HepG2 (cell line): ENCODE data around the gene GGA2. TPM values are rescaled to one million over a fixed set of nuclear protein-coding genes. Genes with fewer than 3 reads are reported as not detected.

Source experiments
- ATAC-seq: fragments of 200-7000 bp; cut with Tn5 transposase; 3 replicates; pipeline ENCODE4 v1.9.1; 2020; ENCODE audit warnings: mild to moderate bottlenecking, moderate library complexity
- BruUV-seq: library from RNA; stranded (reverse); fragments of 400-500 nt; replicated peaks from 2 replicates; lab custom pipeline; 2021; lab: Mats Ljungman, UMichigan
- CTCF ChIA-PET: fragments of 300-600 bp; formaldehyde crosslinking; extraction: SDS; loops from one replicate; lab custom pipeline; 2021; ENCODE audit warnings: low total read pairs, inconsistent platforms, low intra/inter-chr PET ratio; lab: Yijun Ruan, JAX
- POLR2A ChIA-PET: fragments of 350-600 bp; sonication (Branson Sonifier 250); formaldehyde crosslinking; loops from one replicate; lab custom pipeline; 2020; ENCODE audit warnings: antibody characterized with exemption, inconsistent platforms; lab: Yijun Ruan, JAX
- DNase-seq: peaks from one replicate; pipeline ENCODE4 v3.0.0-alpha.2; 2015; ENCODE audit warnings: low spot score
- FAIRE-seq: peaks from 3 replicates; lab custom pipeline; 2011; peaks lifted over from hg19 to GRCh38; lab: Jason Lieb, UNC
- H2AFZ ChIP-seq: one replicate; pipeline ENCODE4 v1.6.1; 2011; ENCODE audit warnings: low read length, inconsistent platforms
- H3K27ac ChIP-seq: fragments of 300-600 bp; 3 replicates; pipeline ENCODE4 v1.8.0; 2011; ENCODE audit warnings: mixed run types, mild to moderate bottlenecking, mixed read lengths, low read length, inconsistent platforms; ENCODE audit not compliant: insufficient read depth; ENCODE audit errors: extremely low read length
- H3K27me3 ChIP-seq, 2 experiments: fragments of 200-600 bp in 1 of 2; 2 replicates in 1 of 2; 3 replicates in 1 of 2; pipeline versions ENCODE4 v1.6.0 to v1.8.0; 2011; ENCODE audit warnings: low read length in 2 of 2, mild to moderate bottlenecking in 2 of 2, moderate library complexity in 2 of 2, inconsistent platforms in 1 of 2; ENCODE audit not compliant: insufficient read depth in 2 of 2, control insufficient read depth in 1 of 2
- H3K36me3 ChIP-seq, 2 experiments: fragments of 200-600 bp in 1 of 2; replicated peaks in 1 of 2; 2 replicates in 1 of 2; 3 replicates in 1 of 2; pipeline versions ENCODE4 v1.5.1 to v1.8.0; 2011; ENCODE audit warnings: low read length in 2 of 2, inconsistent platforms in 1 of 2; ENCODE audit not compliant: insufficient read depth in 2 of 2, control insufficient read depth in 1 of 2
- H3K4me1 ChIP-seq: 2 replicates; pipeline ENCODE4 v1.5.1; 2012; ENCODE audit warnings: low read length, inconsistent platforms; ENCODE audit not compliant: insufficient read depth
- H3K4me2 ChIP-seq: 2 replicates; pipeline ENCODE4 v1.6.0; 2011; ENCODE audit warnings: low read depth, low read length, inconsistent platforms
- H3K4me3 ChIP-seq, 3 experiments: fragments of 200-600 bp in 1 of 3; sonication (generic), shearing (Covaris generic) in 1 of 3; replicated peaks in 1 of 3; 2 replicates each; pipeline ENCODE4 v1.5.1; 2011 to 2016; ENCODE audit warnings: low read length in 3 of 3, inconsistent platforms in 2 of 3, low read depth in 2 of 3, mild to moderate bottlenecking in 2 of 3, control low read depth in 1 of 3, mixed read lengths in 1 of 3; ENCODE audit not compliant: insufficient read depth in 1 of 3
- H3K79me2 ChIP-seq: one replicate; pipeline ENCODE4 v1.6.1; 2011; ENCODE audit warnings: low read length, inconsistent platforms; ENCODE audit not compliant: insufficient read depth
- H3K9ac ChIP-seq: 2 replicates; pipeline ENCODE4 v1.6.0; 2011; ENCODE audit warnings: mild to moderate bottlenecking, low read depth, low read length, inconsistent platforms; ENCODE audit not compliant: insufficient read depth
- H3K9me3 ChIP-seq: 2 replicates; pipeline ENCODE4 v1.5.1; 2012; ENCODE audit warnings: mild to moderate bottlenecking, low read length
- H4K20me1 ChIP-seq: 2 replicates; pipeline ENCODE4 v1.6.0; 2011; ENCODE audit warnings: inconsistent platforms, mild to moderate bottlenecking, low read length, moderate library complexity; ENCODE audit not compliant: insufficient read depth
- ATF1 ChIP-seq: IDR thresholded peaks from 2 replicates; pipeline ENCODE4 v1.6.1; 2016; ENCODE audit warnings: mild to moderate bottlenecking, control low read depth
- FOXO1 ChIP-seq: sonication (generic); formaldehyde crosslinking; IDR thresholded peaks from 2 replicates; pipeline ENCODE4 v1.4.0; 2020; ENCODE audit warnings: missing genetic modification reagents
- GTF2F1 ChIP-seq: fragments of 150-350 bp; IDR thresholded peaks from 2 replicates; pipeline ENCODE4 v1.6.1; 2014; ENCODE audit warnings: low read length
- HOXA3 ChIP-seq: sonication (generic); formaldehyde crosslinking; IDR thresholded peaks from 2 replicates; pipeline ENCODE4 v1.5.0; 2020; ENCODE audit warnings: missing genetic modification reagents
- KLF12 ChIP-seq: sonication (generic); formaldehyde crosslinking; IDR thresholded peaks from 2 replicates; pipeline ENCODE4 v1.4.0; 2020; ENCODE audit warnings: missing genetic modification reagents, borderline replicate concordance
- MEIS2 ChIP-seq: sonication (generic); formaldehyde crosslinking; IDR thresholded peaks from 2 replicates; pipeline ENCODE4 v1.9.0; 2021; ENCODE audit warnings: mild to moderate bottlenecking, missing genetic modification reagents
- NR2F1 ChIP-seq, 2 experiments: fragments of 450-650 bp in 1 of 2; formaldehyde crosslinking in 1 of 2; IDR thresholded peaks; 2 replicates each; pipeline versions ENCODE4 v1.5.0 to v1.6.1; 2016 to 2020; ENCODE audit warnings: mild to moderate bottlenecking in 1 of 2, missing compliant biosample characterization in 1 of 2, missing genetic modification reagents in 1 of 2, moderate library complexity in 1 of 2
- NR2F6 ChIP-seq, 2 experiments: IDR thresholded peaks; 2 replicates each; pipeline ENCODE4 v1.6.1; 2016; ENCODE audit warnings: antibody characterized with exemption in 1 of 2, mild to moderate bottlenecking in 1 of 2
- PPARG ChIP-seq: conservative IDR thresholded peaks from 2 replicates; pipeline ENCODE4 v1.6.1; 2016; ENCODE audit warnings: missing biosample characterization, missing genetic modification reagents
- SMC3 ChIP-seq: IDR thresholded peaks from 2 replicates; pipeline ENCODE4 v1.6.1; 2011; ENCODE audit warnings: low read length, improper control_type of control experiment
- STAG1 ChIP-seq: sonication (generic); formaldehyde crosslinking; IDR thresholded peaks from 2 replicates; pipeline ENCODE4 v1.4.0; 2020; ENCODE audit warnings: missing genetic modification reagents
- YEATS4 ChIP-seq: sonication (generic); formaldehyde crosslinking; IDR thresholded peaks from 2 replicates; pipeline ENCODE4 v1.4.0; 2020; ENCODE audit warnings: missing genetic modification reagents, borderline replicate concordance
- ZBTB7B ChIP-seq: sonication (generic); formaldehyde crosslinking; IDR thresholded peaks from 2 replicates; pipeline ENCODE4 v1.4.0; 2020; ENCODE audit warnings: missing genetic modification reagents
- ZFP36 ChIP-seq: fragments of 150-350 bp; IDR thresholded peaks from 2 replicates; pipeline ENCODE4 v1.6.1; 2018; ENCODE audit warnings: borderline replicate concordance, low read length, low read depth; ENCODE audit not compliant: partially characterized antibody
- ZFY ChIP-seq: sonication (generic); formaldehyde crosslinking; IDR thresholded peaks from 2 replicates; pipeline ENCODE4 v1.4.0; 2020; ENCODE audit warnings: missing genetic modification reagents
- ZNF24 ChIP-seq: fragments of 450-650 bp; IDR thresholded peaks from 2 replicates; pipeline ENCODE4 v1.6.1; 2017; ENCODE audit warnings: antibody characterized with exemption, mild to moderate bottlenecking
- ZNF335 ChIP-seq: sonication (generic); formaldehyde crosslinking; IDR thresholded peaks from 2 replicates; pipeline ENCODE4 v1.4.0; 2020; ENCODE audit warnings: missing genetic modification reagents
- ZNF644 ChIP-seq: IDR thresholded peaks from 2 replicates; pipeline ENCODE4 v1.6.1; 2016; ENCODE audit warnings: low read depth
- ZSCAN31 ChIP-seq: sonication (generic); formaldehyde crosslinking; IDR thresholded peaks from 2 replicates; pipeline ENCODE4 v1.5.0; 2020; ENCODE audit warnings: low read depth, mild to moderate bottlenecking, missing genetic modification reagents
- WGBS: methylation state at CpG from one replicate; pipeline ENCODE4 v1.1.6; 2017; ENCODE audit warnings: low lambda C conversion rate; 5-methylcytosine and 5-hydroxymethylcytosine counted together
- in situ Hi-C: cut with HindIII; loops from 2 replicates; pipeline ENCODE4 v1.10.0; 2017; ENCODE audit warnings: low pct_unique_long_range_greater_than_20kb; ENCODE audit not compliant: extremely low pct_ligation_motif_present
- intact Hi-C: fragments of 100-400 bp; cut with micrococcal nuclease; formaldehyde crosslinking; loops from one replicate; pipeline ENCODE4 v1.10.0; 2022; ENCODE audit not compliant: unreplicated experiment
- polyA plus RNA-seq, 8 experiments: library from polyadenylated mRNA; depleted of rRNA in 3 of 8; stranded (reverse) in 7 of 8; unstranded in 1 of 8; fragments of >200 nt; fragmentation: Illumina TruSeq in 4 of 8; extraction: Trizol in 4 of 8; gene quantifications; 2 replicates each; pipeline versions ENCODE4 v1.2.1 to v1.2.3, GENCODE V29; 2011 to 2016; ENCODE audit warnings: low read depth in 4 of 8, missing spikeins in 1 of 8, mixed read lengths in 1 of 8; ENCODE audit not compliant: insufficient read depth in 1 of 8
- total RNA-seq, 5 experiments: library from RNA; depleted of rRNA; stranded (reverse); fragments of >200 nt; fragmentation: Illumina TruSeq; extraction: Trizol; gene quantifications; 2 replicates each; pipeline ENCODE4 v1.2.3, GENCODE V29; 2016; ENCODE audit warnings: low read depth in 1 of 5
- TF ChIP-seq, protein P1 (sequence below): sonication (generic); formaldehyde crosslinking; IDR thresholded peaks from 2 replicates; pipeline ENCODE4 v1.4.0; 2020; ENCODE audit warnings: missing genetic modification reagents, borderline replicate concordance
- TF ChIP-seq, protein P2 (sequence below): IDR thresholded peaks from 2 replicates; pipeline ENCODE4 v1.6.1; 2012; ENCODE audit warnings: low read depth, low read length, improper control_type of control experiment
- TF ChIP-seq, protein P3 (sequence below): IDR thresholded peaks from 2 replicates; pipeline ENCODE4 v1.6.1; 2016; ENCODE audit warnings: missing compliant biosample characterization, missing genetic modification reagents, borderline replicate concordance

The GGA2 gene
- total and polyA plus RNA-seq, 2 of the 13 experiments (the other 11 are each of a cell fraction or from before 2014, with no cell fraction given) = 51.5 to 69.8 TPM

DNA sequence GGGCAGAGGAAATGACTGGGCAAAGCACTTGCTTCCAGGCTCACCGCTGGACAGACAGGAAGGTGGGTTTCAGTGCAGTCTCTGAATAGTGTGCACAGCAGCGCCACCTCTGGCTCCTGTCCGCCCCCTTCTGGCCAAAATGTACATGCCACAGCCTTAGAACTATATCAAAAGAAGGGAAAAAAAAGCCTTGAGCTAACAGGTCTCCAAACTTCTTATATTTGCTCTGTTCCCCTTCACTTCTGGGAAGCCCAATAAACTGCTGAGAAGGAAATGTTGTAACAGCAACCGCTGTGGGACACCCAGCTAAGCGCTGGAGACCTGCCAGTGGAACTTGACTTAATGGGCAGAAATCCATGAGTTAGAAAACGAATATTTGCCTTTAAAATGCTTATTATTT, 74.8 kb downstream of the GGA2 start:
- no peak overlapping the region for H3K4me3 ChIP-seq
- FAIRE-seq = peak; percentile 72
- POLR2A ChIA-PET = no interaction called here
- peak; percentile 98 for ATAC-seq
- peaks cover 15% of the 10 kb centered on the region for H4K20me1 ChIP-seq
- no peaks in the 10 kb centered on the region for H3K27me3 ChIP-seq
- 45% methylated on average over 6 of the region's 6 CpGs for WGBS
- no peak overlapping the region for H3K9ac ChIP-seq
- no peaks in the 10 kb centered on the region for H3K4me1 ChIP-seq
- CTCF ChIA-PET = interaction anchor here (0.7 to 7.5 kb wide), 7 partner anchors 12 to 537 kb away, joined by 3 to 251 read pairs (median 10); partner anchors contain the start of genes COG7, NDUFAB1 and SCNN1G
- no peak overlapping the region for H3K27ac ChIP-seq
- H3K79me2 ChIP-seq = no peaks in the 10 kb centered on the region
- peak; percentile 77 for DNase-seq
- in situ Hi-C loops = loop anchor here (10.0 kb wide), 1 partner anchor 531 kb away; no protein-coding TSS in a partner anchor
- intact Hi-C loops = loop anchor here (10.0 kb wide), 2 partner anchors 141 to 351 kb away; no protein-coding TSS in a partner anchor
- no TSS peak for BruUV-seq
- H3K36me3 ChIP-seq = peaks cover 17 to 61% of the 10 kb centered on the region in 2 experiments
- H2AFZ ChIP-seq = no peak overlapping the region
- H3K4me2 ChIP-seq = no peak overlapping the region
- no peaks in the 10 kb centered on the region for H3K9me3 ChIP-seq
- TF ChIP-seq HOXA3 (CRISPR knock-in tag) (0 out of 2 replicates have a peak, but pooled peaks have one; percentile 33), FOXO1 (CRISPR knock-in tag) (0 out of 2 replicates have a peak, but pooled peaks have one; percentile 12), ZSCAN31 (CRISPR knock-in tag) (0 out of 2 replicates have a peak, but pooled peaks have one; percentile 44), ATF1 (CRISPR knock-in tag) (0 out of 2 replicates have a peak, but pooled peaks have one; percentile 28), PPARG (CRISPR knock-in tag) (0 out of 2 replicates have a peak, but pooled peaks have one; percentile 34), STAG1 (CRISPR knock-in tag) (peak; percentile 81), YEATS4 (CRISPR knock-in tag) (0 out of 2 replicates have a peak, but pooled peaks have one; percentile 27), ZFY (no peak), ZNF644 (CRISPR knock-in tag) (no peak), ZNF335 (CRISPR knock-in tag) (0 out of 2 replicates have a peak, but pooled peaks have one; percentile 47), ZNF24 (0 out of 2 replicates have a peak, but pooled peaks have one; percentile 19), KLF12 (CRISPR knock-in tag) (no peak), ZFP36 (peak; percentile 16), NR2F1 (CRISPR knock-in tag; IDR thresholded peaks at IDR 0.05) (no peak), SMC3 (peak; percentile 87), GTF2F1 (no peak), NR2F6 (IDR thresholded peaks at IDR 0.05) (no peak), NR2F6 (CRISPR knock-in tag; IDR thresholded peaks at IDR 0.05) (0 out of 2 replicates have a peak, but pooled peaks have one; percentile 19), MEIS2 (CRISPR knock-in tag) (peak; percentile 57; the same call in 1 of the 2 replicates), ZBTB7B (0 out of 2 replicates have a peak, but pooled peaks have one; percentile 25)
- TF ChIP-seq, protein P1, sequence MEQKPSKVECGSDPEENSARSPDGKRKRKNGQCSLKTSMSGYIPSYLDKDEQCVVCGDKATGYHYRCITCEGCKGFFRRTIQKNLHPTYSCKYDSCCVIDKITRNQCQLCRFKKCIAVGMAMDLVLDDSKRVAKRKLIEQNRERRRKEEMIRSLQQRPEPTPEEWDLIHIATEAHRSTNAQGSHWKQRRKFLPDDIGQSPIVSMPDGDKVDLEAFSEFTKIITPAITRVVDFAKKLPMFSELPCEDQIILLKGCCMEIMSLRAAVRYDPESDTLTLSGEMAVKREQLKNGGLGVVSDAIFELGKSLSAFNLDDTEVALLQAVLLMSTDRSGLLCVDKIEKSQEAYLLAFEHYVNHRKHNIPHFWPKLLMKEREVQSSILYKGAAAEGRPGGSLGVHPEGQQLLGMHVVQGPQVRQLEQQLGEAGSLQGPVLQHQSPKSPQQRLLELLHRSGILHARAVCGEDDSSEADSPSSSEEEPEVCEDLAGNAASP (CRISPR knock-in tag) = 0 out of 2 replicates have a peak, but pooled peaks have one; percentile 30
- TF ChIP-seq, protein P2, sequence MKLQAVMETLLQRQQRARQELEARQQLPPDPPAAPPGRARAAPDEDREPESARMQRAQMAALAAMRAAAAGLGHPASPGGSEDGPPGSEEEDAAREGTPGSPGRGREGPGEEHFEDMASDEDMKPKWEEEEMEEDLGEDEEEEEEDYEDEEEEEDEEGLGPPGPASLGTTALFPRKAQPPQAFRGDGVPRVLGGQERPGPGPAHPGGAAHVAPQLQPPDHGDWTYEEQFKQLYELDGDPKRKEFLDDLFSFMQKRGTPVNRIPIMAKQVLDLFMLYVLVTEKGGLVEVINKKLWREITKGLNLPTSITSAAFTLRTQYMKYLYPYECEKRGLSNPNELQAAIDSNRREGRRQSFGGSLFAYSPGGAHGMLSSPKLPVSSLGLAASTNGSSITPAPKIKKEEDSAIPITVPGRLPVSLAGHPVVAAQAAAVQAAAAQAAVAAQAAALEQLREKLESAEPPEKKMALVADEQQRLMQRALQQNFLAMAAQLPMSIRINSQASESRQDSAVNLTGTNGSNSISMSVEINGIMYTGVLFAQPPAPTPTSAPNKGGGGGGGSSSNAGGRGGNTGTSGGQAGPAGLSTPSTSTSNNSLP = peak; percentile 37; the same call in 1 of the 2 replicates
- TF ChIP-seq, protein P3, sequence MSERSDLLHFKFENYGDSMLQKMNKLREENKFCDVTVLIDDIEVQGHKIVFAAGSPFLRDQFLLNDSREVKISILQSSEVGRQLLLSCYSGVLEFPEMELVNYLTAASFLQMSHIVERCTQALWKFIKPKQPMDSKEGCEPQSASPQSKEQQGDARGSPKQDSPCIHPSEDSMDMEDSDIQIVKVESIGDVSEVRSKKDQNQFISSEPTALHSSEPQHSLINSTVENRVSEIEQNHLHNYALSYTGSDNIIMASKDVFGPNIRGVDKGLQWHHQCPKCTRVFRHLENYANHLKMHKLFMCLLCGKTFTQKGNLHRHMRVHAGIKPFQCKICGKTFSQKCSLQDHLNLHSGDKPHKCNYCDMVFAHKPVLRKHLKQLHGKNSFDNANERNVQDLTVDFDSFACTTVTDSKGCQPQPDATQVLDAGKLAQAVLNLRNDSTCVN (CRISPR knock-in tag) = 0 out of 2 replicates have a peak, but pooled peaks have one; percentile 41
